NCI-H748 (cell line): Measurements from ENCODE around the gene KIR2DL3.

Experiments used
- DNase-seq: peaks from one replicate; lab custom pipeline; 2025; ENCODE audit not compliant: unreplicated experiment; lab: John Stamatoyannopoulos, UW

The KIR2DL3 gene

GRCh38 chr19:54791476-54791875 lies 53.2 kb downstream of the KIR2DL3 start:
- no peak for DNase-seq

GRCh38 chr19:54792814-54793213 lies 54.5 kb downstream of the KIR2DL3 start:
- no peak for DNase-seq

GRCh38 chr19:54795758-54796157 lies 57.4 kb downstream of the KIR2DL3 start:
- DNase-seq, result no peak
